Globus pallidus (tissue), 1 donor: ENCODE results near the gene LRRC55.

ENCODE experiments used
- DNase-seq: peaks from one replicate; pipeline ENCODE4 v3.0.0-alpha.2; 2015; ENCODE audit warnings: low spot score

Gene LRRC55

DNA sequence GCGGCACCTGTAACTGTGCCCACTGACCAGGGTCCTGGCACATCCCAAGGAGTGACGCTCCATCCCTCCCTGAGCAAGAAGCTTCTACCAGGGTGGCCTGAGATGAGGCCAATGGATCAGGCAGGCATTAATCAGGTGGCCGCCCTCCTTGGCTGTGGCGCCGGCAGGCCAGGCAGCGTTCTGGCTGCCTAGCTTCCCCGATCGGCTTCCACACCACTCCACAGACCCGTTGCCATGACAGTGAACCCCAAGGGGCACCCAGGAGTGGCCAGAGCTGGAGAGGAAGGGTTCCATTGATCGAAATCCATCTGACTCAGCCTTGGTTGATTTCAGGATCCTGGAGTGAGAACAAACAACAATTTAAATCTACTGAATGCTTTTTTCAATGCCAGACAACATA, 20.5 kb downstream of the LRRC55 start:
- DNase-seq: peak; percentile 20

DNA sequence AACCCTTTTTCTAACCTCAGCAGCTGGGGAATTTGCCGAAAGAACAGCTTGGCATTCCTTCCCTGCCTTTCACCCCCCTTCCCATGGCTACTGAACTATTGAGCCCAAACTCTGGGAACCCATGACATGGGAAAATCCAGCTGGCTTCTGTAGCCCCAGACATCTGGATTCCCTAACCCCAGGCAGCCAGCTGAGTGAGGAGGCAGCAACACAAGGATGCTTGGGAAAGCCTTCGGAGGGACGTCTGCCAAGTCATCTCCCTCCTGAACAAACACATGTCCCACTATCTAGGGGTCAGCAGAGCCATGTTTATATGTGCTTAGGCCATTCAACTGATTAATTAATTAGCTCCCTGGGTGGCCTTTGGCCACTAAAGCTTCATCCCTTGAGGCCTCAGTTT, 21.6 kb downstream of the LRRC55 start:
- DNase-seq: no peak

DNA sequence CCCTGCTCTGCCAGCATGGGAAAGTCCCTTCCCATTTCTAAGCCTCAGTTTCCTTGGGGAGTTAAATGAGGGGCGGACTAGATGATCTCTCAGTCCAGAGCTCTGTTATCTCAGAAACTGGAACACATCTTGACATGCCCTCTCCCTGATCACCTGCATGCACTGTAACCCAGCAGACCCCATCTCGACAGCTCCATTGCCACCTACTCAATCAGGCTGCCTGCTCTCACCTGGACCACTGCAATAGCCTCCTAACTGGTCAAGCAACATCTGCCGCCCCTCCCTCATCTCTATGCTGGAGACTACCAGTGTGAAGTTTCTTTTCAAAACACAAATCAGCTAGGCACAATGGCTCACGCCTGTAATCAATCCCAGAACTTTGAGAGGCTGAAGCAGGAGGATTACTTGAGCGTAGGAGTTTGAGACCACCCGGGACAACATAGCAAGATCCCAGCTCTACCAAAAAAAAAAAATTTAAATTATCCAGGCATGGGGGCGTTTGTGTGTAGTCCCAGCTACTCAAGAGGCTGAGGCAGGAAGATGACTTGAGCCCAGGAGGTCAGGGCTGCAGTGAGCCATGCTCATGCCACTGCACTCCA, 22.2 kb downstream of the LRRC55 start:
- no peak for DNase-seq

DNA sequence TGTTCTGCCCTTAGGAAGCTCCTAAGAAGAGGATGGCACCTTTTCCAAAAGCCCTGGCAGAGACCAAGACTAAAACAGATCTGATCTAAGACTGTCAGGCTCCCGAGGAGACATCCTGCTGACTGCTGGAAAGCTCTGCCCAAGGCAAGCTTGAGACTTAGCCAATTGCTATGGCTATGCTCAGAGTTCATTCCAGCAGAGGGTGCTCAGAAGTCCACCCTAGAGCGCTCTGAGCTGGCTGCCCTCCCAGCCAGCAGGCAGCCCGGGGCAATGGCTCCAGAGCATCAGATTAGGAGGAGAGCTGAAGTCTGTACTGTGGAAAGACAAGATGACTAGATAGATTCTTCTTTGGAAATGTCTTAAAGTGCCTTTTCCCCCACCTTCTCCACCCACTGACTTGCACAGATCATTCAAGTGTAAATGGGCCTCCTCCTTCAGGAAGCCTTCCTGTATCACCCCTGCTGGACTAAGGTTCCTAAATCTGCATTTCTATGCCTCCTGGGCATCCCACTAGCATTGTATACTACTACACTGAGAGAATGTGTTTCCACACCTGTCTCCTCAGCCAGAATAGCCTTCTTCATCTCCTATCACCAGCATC, 23.4 kb downstream of the LRRC55 start:
- peak; percentile 16 for DNase-seq

DNA sequence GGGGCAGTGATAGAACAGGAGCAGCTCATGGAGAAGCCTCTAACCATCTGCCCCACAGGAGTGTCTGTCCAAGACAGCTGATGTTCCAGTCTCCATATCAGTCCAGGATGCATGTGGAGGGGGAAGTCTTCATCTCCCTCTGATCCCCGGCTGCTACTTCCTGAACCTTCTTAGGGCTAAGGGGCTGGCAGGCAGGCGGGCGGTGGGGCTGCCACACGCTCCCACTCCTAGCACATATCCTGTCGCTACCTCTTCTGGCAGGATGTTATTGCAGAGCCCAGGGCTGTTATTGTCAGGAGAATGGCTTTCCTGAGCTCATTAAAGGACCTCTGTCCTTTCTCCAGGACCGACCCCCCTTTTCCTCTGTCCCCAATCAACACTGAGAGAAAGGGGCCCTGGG, 25.4 kb downstream of the LRRC55 start:
- no peak for DNase-seq

DNA sequence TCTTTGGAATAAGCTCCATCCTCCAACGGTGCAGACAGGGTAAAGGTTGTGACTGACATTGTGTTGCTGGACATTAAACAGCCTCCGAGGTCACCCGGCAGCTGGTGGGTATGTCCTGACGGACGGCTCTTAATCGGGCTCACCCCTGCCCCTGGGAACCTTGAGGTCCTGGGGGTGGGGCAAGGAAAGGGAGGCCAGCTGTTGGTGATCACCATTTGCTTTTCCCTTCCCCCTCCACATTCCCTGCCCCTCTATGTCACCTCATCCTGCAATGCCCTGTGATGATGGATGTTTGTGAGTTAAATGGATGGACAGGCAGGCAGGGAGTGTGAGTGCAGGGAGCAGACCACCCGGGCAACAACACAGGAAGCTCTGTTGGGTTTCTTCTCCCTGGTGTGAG, 29.0 kb downstream of the LRRC55 start:
- DNase-seq: no peak

DNA sequence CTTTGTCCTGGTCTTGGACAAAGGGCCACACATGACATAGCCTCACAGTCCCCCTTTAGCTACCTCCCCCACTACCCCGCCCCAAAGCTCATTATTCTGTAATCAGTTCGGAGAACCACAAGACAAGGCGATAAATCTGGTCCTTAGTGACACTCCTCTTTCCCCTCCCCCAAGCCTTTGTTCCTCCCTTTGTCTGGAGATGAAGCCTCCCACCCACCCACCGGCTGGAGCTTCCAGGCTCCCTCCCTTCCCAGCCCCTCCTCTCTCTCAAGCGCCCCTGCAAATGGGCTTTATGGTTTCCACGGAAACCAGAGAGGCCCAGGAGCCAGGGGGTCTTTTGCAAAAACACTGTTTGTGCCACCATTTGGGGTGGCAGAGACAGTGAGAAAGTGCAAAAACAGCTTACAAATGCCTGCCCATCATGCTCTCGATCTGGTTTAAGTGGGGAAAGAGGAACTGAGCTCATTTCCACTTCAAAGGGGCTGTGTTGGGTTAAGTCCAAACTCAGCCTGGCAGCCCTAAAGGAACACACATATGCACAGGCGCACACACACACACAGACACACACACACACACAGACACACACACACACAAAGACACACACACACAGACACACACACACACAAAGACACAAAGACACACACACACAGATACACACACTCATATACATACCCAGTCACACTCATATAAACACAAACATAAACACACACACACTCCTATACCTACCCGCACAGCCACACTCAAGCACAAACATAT, 31.8 kb downstream of the LRRC55 start:
- no peak for DNase-seq

DNA sequence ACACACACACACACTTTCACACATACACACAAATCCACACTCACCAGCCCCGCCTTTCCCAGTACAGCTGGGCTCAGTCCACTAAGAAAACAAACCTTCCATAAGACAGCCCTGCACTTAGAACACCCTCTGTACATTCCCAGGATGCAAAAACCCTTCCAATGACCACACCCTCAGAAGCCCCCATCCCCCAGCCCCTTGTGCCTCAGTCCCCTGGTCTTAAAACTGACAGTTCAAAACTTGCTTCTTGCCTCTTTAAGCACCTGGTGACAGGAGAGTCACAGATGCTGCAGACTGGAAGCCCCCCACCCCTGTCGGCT, 32.3 kb downstream of the LRRC55 start:
- no peak for DNase-seq

DNA sequence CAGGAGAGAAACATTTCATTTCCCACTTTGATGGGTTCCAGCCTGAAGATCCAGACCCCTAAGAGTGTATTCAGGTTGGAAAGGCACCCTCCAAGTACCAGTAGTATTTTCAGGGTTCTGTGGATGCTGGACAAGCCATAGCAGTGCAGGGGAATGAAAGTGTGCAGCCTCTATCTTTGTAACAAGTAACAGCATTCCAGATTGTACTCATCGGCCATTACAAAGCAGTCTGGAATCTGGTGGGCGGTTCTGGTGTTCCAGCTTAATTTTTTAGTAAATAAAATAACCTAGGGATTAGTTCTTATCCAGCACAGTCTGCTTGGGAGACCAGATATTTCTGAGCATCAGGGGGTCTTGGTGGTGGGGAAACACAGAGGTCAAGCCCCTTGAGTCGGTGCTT, 32.7 kb downstream of the LRRC55 start:
- DNase-seq: no peak

DNA sequence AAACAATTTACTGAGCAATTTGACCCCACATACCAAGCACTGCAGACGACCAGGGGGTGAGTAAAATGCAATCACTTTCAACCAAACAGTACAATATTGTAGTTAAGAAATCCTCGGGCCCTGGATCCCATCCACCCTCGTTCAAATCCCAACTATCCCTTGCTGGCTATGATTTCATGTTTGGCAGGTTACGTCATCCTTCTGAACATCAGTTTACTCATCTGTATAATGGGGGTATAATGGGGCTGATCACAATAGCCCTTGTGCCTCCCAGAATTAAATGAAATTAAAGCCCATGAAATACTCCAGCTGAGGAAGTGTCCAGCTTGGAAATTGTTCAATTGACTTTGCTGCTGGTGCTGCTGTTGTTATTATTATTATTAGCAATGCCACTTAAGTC, 34.7 kb downstream of the LRRC55 start:
- DNase-seq: no peak

DNA sequence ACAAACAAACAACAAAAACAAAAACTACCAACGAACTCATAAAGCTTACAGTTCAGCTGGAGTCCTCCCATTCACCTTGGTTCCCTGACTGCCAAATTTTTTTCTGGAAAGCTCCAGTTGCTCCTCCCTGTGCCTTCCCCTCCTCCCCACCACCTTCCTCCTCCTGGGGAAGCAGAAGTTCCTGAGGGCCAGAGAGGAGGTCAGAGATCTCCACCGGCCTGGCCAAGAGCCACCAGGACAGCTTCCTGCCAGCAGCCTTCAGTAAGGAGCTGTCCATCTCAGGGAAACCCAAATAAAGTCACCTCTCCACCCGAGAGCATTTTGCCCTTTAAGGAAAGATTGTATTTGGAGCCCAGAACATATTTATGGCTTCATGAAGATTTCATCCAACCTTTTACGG, 35.3 kb downstream of the LRRC55 start:
- DNase-seq: no peak

DNA sequence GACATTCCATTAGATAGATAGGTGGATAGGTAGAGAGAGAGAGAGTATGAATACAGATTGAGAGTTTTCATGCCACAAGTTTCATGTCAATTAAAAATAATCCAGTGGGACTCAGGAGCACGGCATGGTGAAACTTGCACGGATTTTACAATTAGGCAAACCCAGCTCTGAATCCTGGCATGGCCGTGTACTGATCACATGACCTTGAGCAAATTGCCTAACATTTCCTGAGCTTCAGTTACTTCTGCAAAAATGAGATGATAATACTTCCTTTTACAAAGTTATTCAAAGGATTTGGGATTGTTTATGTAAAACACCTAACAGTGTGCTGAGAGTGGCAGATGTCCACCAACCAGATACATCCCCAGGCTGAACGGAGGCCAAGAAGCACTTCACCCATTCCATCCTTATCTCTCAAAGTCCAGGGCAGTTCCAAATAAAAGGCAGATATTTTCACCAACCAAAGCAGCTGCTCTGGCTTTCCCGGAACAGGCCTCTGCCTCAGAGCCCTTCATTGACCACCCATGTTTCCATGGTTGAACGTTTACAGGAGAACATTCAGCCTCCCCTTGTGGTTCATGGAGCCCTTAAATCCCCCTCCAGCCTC, 37.4 kb downstream of the LRRC55 start:
- no peak for DNase-seq

DNA sequence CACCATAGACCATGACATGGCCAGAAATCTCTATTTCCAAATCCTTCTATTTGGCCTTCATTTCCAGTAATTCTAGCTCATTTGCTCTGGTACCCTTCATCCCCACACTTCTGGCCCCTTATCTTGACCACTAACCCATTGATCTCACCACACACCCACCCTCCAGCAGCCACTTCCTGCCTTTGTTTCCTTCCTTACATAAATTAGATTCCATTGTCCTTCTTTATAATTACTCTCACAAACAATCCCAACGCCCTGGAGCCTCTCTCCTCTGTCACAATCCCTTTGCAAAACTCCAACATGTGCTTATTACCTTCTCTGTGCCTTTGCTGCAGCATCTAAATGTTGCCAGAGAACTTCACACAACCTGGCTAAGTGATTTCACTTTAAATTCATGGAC, 40.5 kb downstream of the LRRC55 start:
- no peak for DNase-seq

DNA sequence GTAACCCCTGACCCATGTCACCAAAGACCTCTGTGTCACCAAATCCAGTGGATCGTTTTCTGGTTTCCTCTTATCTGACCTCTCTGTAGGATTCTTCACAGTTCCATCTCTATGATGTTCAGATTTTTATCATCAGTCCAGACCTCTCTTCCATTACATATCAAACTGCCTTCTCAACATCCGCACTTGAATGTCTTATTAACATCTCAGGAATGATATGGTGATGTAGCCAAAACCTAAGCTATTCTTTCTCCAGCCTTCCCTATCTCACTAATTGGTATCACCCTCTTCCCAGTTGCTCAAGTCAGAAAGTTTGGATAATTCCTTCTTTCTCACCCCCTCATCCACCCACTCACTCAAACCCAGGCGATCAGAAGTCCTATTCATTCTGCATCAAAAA, 41.8 kb downstream of the LRRC55 start:
- DNase-seq: no peak

DNA sequence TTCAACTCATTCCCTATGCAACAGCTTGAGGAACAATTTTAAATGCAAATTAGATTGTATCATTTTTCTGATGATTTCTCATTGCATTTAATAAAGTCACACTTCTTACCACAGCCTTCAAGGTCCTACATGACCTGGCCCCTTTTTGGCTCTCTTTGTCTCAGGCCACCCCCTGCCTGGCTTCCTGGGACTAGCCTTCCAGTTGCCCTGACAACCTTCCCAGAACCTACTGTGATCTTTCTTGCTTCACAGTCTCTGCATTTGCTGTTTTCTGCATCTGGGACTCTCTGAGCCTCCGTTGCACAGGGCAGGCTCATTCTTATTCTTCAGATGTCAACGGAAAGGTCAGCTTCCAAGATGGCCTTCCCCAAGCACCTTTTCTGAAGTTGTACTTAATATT, 42.4 kb downstream of the LRRC55 start:
- no peak for DNase-seq

DNA sequence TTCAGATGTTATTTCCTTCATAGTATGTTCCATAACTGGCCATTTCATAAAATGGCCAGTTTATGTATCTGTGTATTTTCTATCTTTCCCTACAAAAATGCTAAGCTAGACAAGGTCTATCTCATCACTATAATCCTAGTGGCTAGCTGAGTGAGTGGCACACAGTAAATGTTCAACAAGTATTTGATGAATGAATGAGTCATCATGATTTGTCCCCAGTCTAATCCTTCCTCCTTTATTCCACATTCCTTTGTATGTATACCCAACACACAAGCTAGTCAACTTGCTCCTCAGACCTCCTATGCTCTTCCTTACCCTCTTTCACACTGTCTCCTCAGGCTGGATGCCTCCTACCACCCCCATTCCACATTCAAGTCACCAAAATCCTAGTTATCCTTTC, 42.8 kb downstream of the LRRC55 start:
- DNase-seq: no peak

DNA sequence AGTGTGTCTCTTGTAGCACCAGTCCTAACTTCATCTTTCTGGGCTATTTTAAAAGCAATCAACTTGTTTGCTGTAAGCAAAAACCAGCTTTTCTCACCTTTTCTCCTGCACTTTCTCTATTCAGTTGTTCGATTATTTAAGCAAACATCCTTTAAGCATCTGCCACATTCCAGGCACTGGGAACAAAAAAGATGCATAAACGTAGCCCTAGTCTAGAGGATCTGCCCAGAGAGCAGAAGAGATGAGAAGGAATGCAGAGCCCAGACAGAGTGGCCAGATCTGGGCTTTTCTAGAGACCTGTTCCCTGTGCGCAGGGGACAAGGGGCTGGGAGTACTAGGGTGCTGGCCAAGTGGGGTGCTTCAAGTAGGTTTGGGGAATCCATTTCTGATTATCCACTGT, 46.8 kb downstream of the LRRC55 start:
- DNase-seq: no peak

DNA sequence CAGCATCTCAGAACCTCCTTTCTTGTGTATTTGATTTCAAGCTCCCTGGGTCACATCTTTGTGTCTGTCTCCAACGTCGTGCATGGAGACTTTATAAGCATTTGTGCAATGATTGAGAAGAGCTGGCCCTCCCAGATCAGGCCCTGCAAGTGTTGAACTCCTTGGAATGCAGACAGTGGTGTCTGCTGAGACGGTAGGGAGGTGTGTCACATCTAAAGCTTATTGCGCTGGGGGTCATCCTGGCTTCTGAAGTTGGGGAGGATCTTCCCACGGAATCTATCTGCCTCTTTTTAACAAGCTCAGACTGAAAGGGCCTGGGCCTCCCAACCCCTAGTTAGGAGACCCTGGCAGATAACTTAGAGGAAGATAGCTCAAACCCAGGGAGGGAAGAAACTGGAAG, 48.6 kb downstream of the LRRC55 start:
- DNase-seq: no peak

DNA sequence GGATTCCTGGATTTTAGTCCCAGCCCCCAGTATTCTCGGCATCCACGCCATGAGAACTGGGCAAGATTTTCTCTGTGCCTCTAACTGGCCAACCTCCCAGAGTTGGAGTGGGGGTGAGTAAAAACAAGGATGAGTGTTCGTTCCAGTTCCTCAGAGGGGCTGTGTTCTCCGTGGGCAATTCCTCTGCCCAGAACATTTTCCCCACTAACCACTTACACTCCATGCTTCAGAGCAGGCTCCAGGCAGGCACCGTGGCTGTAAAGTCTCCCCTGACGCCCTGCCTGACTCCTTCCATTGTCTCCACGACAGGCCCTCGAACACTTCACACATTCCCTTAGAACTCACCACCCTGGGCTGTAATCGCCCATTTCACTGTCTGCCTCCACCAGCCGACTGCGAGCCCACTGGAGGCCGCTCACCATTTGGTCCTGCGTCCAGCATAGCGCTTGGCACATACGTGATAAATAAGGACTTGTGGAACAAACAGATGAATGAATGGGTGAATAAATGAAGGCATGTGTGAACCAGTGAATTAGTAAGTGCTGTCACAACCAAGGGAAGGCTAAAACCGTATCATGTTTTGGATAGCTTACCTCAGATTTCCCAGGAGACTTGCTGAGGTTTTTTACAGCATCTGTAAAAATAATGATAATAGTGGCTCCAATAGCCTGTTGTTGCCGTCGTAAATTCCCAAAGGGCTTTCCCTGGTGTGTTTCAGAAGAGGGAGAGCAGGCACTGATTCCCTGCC, 49.2 kb downstream of the LRRC55 start:
- DNase-seq: peak; percentile 59

DNA sequence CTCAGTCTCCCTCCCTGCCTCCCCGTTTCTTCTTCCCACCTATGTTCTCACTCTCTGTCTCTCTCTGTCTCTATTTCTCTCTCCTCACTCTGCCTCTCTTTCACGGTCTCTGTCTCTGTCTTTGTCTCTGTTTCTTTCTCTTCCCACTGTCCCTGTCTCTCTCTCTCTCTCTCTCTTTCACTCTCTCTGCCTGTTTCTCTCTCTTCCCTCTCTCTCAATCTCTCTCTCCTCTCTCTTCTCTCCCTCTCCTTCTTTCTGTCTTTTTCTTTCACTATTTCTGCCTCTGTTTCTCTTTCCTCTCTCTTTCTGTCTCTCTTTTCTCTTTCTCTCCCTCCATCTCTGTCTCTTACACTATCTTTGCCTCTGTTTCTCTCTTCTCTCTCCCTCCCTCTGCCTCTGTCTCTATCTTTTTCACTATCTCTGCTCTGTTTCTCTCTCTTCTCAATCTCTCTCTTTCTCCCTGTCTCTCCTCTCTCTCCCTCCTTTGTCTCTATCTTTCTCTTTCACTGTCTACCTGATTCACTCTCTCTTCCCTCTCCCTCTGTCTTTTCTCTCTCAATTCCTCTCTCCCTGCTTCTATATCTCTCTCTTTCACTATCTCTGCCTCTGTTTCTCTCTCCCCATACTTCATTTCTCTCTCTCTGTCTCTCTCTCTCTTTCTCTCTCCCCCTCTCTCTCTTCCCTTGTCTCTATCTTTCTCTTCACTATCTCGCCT, 49.9 kb downstream of the LRRC55 start:
- DNase-seq: no peak

DNA sequence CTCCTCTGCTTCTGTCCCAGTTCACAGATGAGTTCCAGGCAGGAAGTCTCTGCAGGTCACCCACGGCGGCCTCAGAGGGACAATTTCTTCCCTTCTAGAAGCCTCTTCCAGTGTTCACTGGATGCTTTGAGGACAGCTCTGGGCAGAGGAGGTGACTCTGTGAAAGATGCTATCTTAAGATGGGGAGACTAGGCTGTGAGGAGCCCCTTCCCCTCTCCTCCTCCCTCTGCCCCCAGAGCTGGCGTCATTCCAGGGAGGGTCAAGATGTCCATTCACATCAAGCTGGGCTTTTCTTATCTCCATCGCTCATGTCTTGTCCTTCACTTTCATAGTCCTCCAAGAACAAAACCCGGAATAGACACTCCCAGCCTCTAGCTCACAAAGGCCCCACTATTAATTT, 51.9 kb downstream of the LRRC55 start:
- no peak for DNase-seq
